HepG2 (cell line): ENCODE results near the gene IGLL1. TPM values are rescaled to one million over a fixed set of nuclear protein-coding genes. Genes with fewer than 3 reads are reported as not detected.
A peak's percentile ranks its signal among the peaks of the same experiment; 100 is the strongest.

Experiments
- ATAC-seq: fragments of 200-7000 bp; cut with Tn5 transposase; 3 replicates; pipeline ENCODE4 v1.9.1; 2020; ENCODE audit warnings: mild to moderate bottlenecking, moderate library complexity
- BruUV-seq: library from RNA; stranded (reverse); fragments of 400-500 nt; replicated peaks from 2 replicates; lab custom pipeline; 2021; lab: Mats Ljungman, UMichigan
- CTCF ChIA-PET: fragments of 300-600 bp; formaldehyde crosslinking; extraction: SDS; loops from one replicate; lab custom pipeline; 2021; ENCODE audit warnings: low total read pairs, inconsistent platforms, low intra/inter-chr PET ratio; lab: Yijun Ruan, JAX
- POLR2A ChIA-PET: fragments of 350-600 bp; sonication (Branson Sonifier 250); formaldehyde crosslinking; loops from one replicate; lab custom pipeline; 2020; ENCODE audit warnings: antibody characterized with exemption, inconsistent platforms; lab: Yijun Ruan, JAX
- DNase-seq: peaks from one replicate; pipeline ENCODE4 v3.0.0-alpha.2; 2015; ENCODE audit warnings: low spot score
- FAIRE-seq: peaks from 3 replicates; lab custom pipeline; 2011; peaks lifted over from hg19 to GRCh38; lab: Jason Lieb, UNC
- H2AFZ ChIP-seq: one replicate; pipeline ENCODE4 v1.6.1; 2011; ENCODE audit warnings: low read length, inconsistent platforms
- H3K27ac ChIP-seq: fragments of 300-600 bp; 3 replicates; pipeline ENCODE4 v1.8.0; 2011; ENCODE audit warnings: mixed run types, mild to moderate bottlenecking, mixed read lengths, low read length, inconsistent platforms; ENCODE audit not compliant: insufficient read depth; ENCODE audit errors: extremely low read length
- H3K27me3 ChIP-seq, 2 experiments: fragments of 200-600 bp in 1 of 2; 2 replicates in 1 of 2; 3 replicates in 1 of 2; pipeline versions ENCODE4 v1.6.0 to v1.8.0; 2011; ENCODE audit warnings: low read length in 2 of 2, mild to moderate bottlenecking in 2 of 2, moderate library complexity in 2 of 2, inconsistent platforms in 1 of 2; ENCODE audit not compliant: insufficient read depth in 2 of 2, control insufficient read depth in 1 of 2
- H3K36me3 ChIP-seq, 2 experiments: fragments of 200-600 bp in 1 of 2; replicated peaks in 1 of 2; 2 replicates in 1 of 2; 3 replicates in 1 of 2; pipeline versions ENCODE4 v1.5.1 to v1.8.0; 2011; ENCODE audit warnings: low read length in 2 of 2, inconsistent platforms in 1 of 2; ENCODE audit not compliant: insufficient read depth in 2 of 2, control insufficient read depth in 1 of 2
- H3K4me1 ChIP-seq: 2 replicates; pipeline ENCODE4 v1.5.1; 2012; ENCODE audit warnings: low read length, inconsistent platforms; ENCODE audit not compliant: insufficient read depth
- H3K4me2 ChIP-seq: 2 replicates; pipeline ENCODE4 v1.6.0; 2011; ENCODE audit warnings: low read depth, low read length, inconsistent platforms
- H3K4me3 ChIP-seq, 3 experiments: fragments of 200-600 bp in 1 of 3; sonication (generic), shearing (Covaris generic) in 1 of 3; replicated peaks in 1 of 3; 2 replicates each; pipeline ENCODE4 v1.5.1; 2011 to 2016; ENCODE audit warnings: low read length in 3 of 3, inconsistent platforms in 2 of 3, low read depth in 2 of 3, mild to moderate bottlenecking in 2 of 3, control low read depth in 1 of 3, mixed read lengths in 1 of 3; ENCODE audit not compliant: insufficient read depth in 1 of 3
- H3K79me2 ChIP-seq: one replicate; pipeline ENCODE4 v1.6.1; 2011; ENCODE audit warnings: low read length, inconsistent platforms; ENCODE audit not compliant: insufficient read depth
- H3K9ac ChIP-seq: 2 replicates; pipeline ENCODE4 v1.6.0; 2011; ENCODE audit warnings: mild to moderate bottlenecking, low read depth, low read length, inconsistent platforms; ENCODE audit not compliant: insufficient read depth
- H3K9me3 ChIP-seq: 2 replicates; pipeline ENCODE4 v1.5.1; 2012; ENCODE audit warnings: mild to moderate bottlenecking, low read length
- H4K20me1 ChIP-seq: 2 replicates; pipeline ENCODE4 v1.6.0; 2011; ENCODE audit warnings: inconsistent platforms, mild to moderate bottlenecking, low read length, moderate library complexity; ENCODE audit not compliant: insufficient read depth
- AGO2 ChIP-seq: fragments of 200-400 bp; formaldehyde crosslinking; optimal IDR thresholded peaks from 2 replicates; pipeline ENCODE3; 2017; ENCODE audit warnings: mild to moderate bottlenecking, low read depth, low read length, moderate library complexity
- ATF2 ChIP-seq: sonication (generic); formaldehyde crosslinking; IDR thresholded peaks from 2 replicates; pipeline ENCODE4 v1.4.0; 2020; ENCODE audit warnings: missing genetic modification reagents
- CEBPG ChIP-seq: IDR thresholded peaks from 2 replicates; pipeline ENCODE4 v1.6.1; 2016
- CREB1 ChIP-seq, 2 experiments: fragments of 450-650 bp in 1 of 2; IDR thresholded peaks; 2 replicates each; pipeline ENCODE4 v1.6.1; 2016 to 2017; ENCODE audit warnings: control low read depth in 1 of 2, mild to moderate bottlenecking in 1 of 2, missing compliant biosample characterization in 1 of 2, missing genetic modification characterization in 1 of 2
- ELF3 ChIP-seq: IDR thresholded peaks from 2 replicates; pipeline ENCODE4 v1.6.1; 2016; ENCODE audit warnings: missing genetic modification reagents, missing compliant biosample characterization
- FOXA1 ChIP-seq, 2 experiments: fragments of 450-650 bp in 1 of 2; sonication (generic) in 1 of 2; formaldehyde crosslinking in 1 of 2; IDR thresholded peaks; 2 replicates each; pipeline versions ENCODE4 v1.4.0 to v1.6.1; 2016 to 2020; ENCODE audit warnings: missing genetic modification reagents in 1 of 2
- HOXA3 ChIP-seq: sonication (generic); formaldehyde crosslinking; IDR thresholded peaks from 2 replicates; pipeline ENCODE4 v1.5.0; 2020; ENCODE audit warnings: missing genetic modification reagents
- IRX3 ChIP-seq: sonication (generic); formaldehyde crosslinking; IDR thresholded peaks from 2 replicates; pipeline ENCODE4 v1.8.1; 2023; ENCODE audit warnings: mild to moderate bottlenecking, low read depth, missing genetic modification reagents, borderline replicate concordance
- JUND ChIP-seq: sonication (generic); formaldehyde crosslinking; IDR thresholded peaks from 2 replicates; pipeline ENCODE4 v1.8.0; 2022; ENCODE audit warnings: mild to moderate bottlenecking, missing genetic modification reagents
- KDM2A ChIP-seq: sonication (generic); formaldehyde crosslinking; IDR thresholded peaks from 2 replicates; pipeline ENCODE4 v1.4.0; 2020; ENCODE audit warnings: low read depth, missing genetic modification reagents, borderline replicate concordance
- PCBP1 ChIP-seq: fragments of 200-400 bp; formaldehyde crosslinking; IDR thresholded peaks from 2 replicates; pipeline ENCODE4 v1.6.1; 2017; ENCODE audit warnings: mild to moderate bottlenecking, low read depth, low read length, borderline replicate concordance
- REPIN1 ChIP-seq: sonication (generic); formaldehyde crosslinking; IDR thresholded peaks from 2 replicates; pipeline ENCODE4 v1.8.0; 2022; ENCODE audit warnings: missing genetic modification reagents, low read depth, mild to moderate bottlenecking, borderline replicate concordance
- RORA ChIP-seq: sonication (generic); formaldehyde crosslinking; IDR thresholded peaks from 2 replicates; pipeline ENCODE4 v1.5.0; 2020; ENCODE audit warnings: mild to moderate bottlenecking, missing genetic modification reagents, moderate library complexity
- SAP130 ChIP-seq: IDR thresholded peaks from 2 replicates; pipeline ENCODE4 v1.6.1; 2016; ENCODE audit warnings: low read depth
- SP5 ChIP-seq: IDR thresholded peaks from 2 replicates; pipeline ENCODE4 v1.6.1; 2016; ENCODE audit warnings: low read depth, borderline replicate concordance
- TBX2 ChIP-seq: sonication (generic); formaldehyde crosslinking; IDR thresholded peaks from 2 replicates; pipeline ENCODE4 v1.5.0; 2020; ENCODE audit warnings: missing genetic modification reagents, mild to moderate bottlenecking, borderline replicate concordance
- WIZ ChIP-seq: sonication (generic); formaldehyde crosslinking; IDR thresholded peaks from 2 replicates; pipeline ENCODE4 v1.5.1; 2020; ENCODE audit warnings: mild to moderate bottlenecking, missing genetic modification reagents
- YY1 ChIP-seq: IDR thresholded peaks from 2 replicates; pipeline ENCODE4 v1.6.1; 2011; ENCODE audit warnings: low read length, low read depth, moderate library complexity, mild to moderate bottlenecking; ENCODE audit not compliant: insufficient read depth, insufficient replicate concordance
- ZFP36L1 ChIP-seq: sonication (generic); formaldehyde crosslinking; IDR thresholded peaks from 2 replicates; pipeline ENCODE4 v1.8.0; 2022; ENCODE audit warnings: mild to moderate bottlenecking, missing genetic modification reagents, moderate library complexity
- ZKSCAN8 ChIP-seq: IDR thresholded peaks from 2 replicates; pipeline ENCODE4 v1.6.1; 2016; ENCODE audit warnings: borderline replicate concordance, missing genetic modification reagents, missing compliant biosample characterization
- ZNF263 ChIP-seq: sonication (generic); formaldehyde crosslinking; IDR thresholded peaks from 2 replicates; pipeline ENCODE4 v1.4.0; 2020; ENCODE audit warnings: missing genetic modification reagents
- ZNF709 ChIP-seq: sonication (generic); formaldehyde crosslinking; IDR thresholded peaks from 2 replicates; pipeline ENCODE4 v1.5.0; 2020; ENCODE audit warnings: mild to moderate bottlenecking, missing genetic modification reagents
- ZNF792 ChIP-seq: IDR thresholded peaks from 2 replicates; pipeline ENCODE4 v1.6.1; 2016
- WGBS: methylation state at CpG from one replicate; pipeline ENCODE4 v1.1.6; 2017; ENCODE audit warnings: low lambda C conversion rate; 5-methylcytosine and 5-hydroxymethylcytosine counted together
- in situ Hi-C: cut with HindIII; loops from 2 replicates; pipeline ENCODE4 v1.10.0; 2017; ENCODE audit warnings: low pct_unique_long_range_greater_than_20kb; ENCODE audit not compliant: extremely low pct_ligation_motif_present
- intact Hi-C: fragments of 100-400 bp; cut with micrococcal nuclease; formaldehyde crosslinking; loops from one replicate; pipeline ENCODE4 v1.10.0; 2022; ENCODE audit not compliant: unreplicated experiment
- polyA plus RNA-seq, 8 experiments: library from polyadenylated mRNA; depleted of rRNA in 3 of 8; stranded (reverse) in 7 of 8; unstranded in 1 of 8; fragments of >200 nt; fragmentation: Illumina TruSeq in 4 of 8; extraction: Trizol in 4 of 8; gene quantifications; 2 replicates each; pipeline versions ENCODE4 v1.2.1 to v1.2.3, GENCODE V29; 2011 to 2016; ENCODE audit warnings: low read depth in 4 of 8, missing spikeins in 1 of 8, mixed read lengths in 1 of 8; ENCODE audit not compliant: insufficient read depth in 1 of 8
- total RNA-seq, 5 experiments: library from RNA; depleted of rRNA; stranded (reverse); fragments of >200 nt; fragmentation: Illumina TruSeq; extraction: Trizol; gene quantifications; 2 replicates each; pipeline ENCODE4 v1.2.3, GENCODE V29; 2016; ENCODE audit warnings: low read depth in 1 of 5

Gene IGLL1
- total and polyA plus RNA-seq, 2 of the 13 experiments (the other 11 are each of a cell fraction or from before 2014, with no cell fraction given), result not detected

GRCh38 chr22:23604939-23605712 is 25.0 kb upstream of the IGLL1 start:
- POLR2A ChIA-PET, result interaction anchor here (0.7 kb wide), 1 partner anchor 112 kb away, joined by 3 read pairs; no protein-coding TSS in a partner anchor
- TF ChIP-seq AGO2, result no peak
- TF ChIP-seq YY1, result no peak
- TF ChIP-seq TBX2 (CRISPR knock-in tag), result peak; percentile 89
- no peak for TF ChIP-seq WIZ
- peak; percentile 89 for TF ChIP-seq ATF2
- TF ChIP-seq HOXA3 (CRISPR knock-in tag), result peak; percentile 67; the same call in 1 of the 2 replicates
- no peak for TF ChIP-seq ZFP36L1 (CRISPR knock-in tag)
- TF ChIP-seq ZKSCAN8, result no peak
- peak; percentile 72 for TF ChIP-seq SP5
- TF ChIP-seq SAP130, result peak; percentile 47; the same call in 1 of the 2 replicates
- TF ChIP-seq CREB1 (IDR thresholded peaks at IDR 0.05), result peak; percentile 42; the same call in 1 of the 2 replicates
- peak; percentile 43; the same call in 1 of the 2 replicates for TF ChIP-seq CREB1 (CRISPR knock-in tag; IDR thresholded peaks at IDR 0.05)
- no peak for TF ChIP-seq IRX3
- peak; percentile 40; the same call in 1 of the 2 replicates for TF ChIP-seq ZNF792 (CRISPR knock-in tag)
- peak; percentile 23; the same call in 1 of the 2 replicates for TF ChIP-seq ZNF263 (CRISPR knock-in tag)
- no peak for TF ChIP-seq ZNF709
- peak; percentile 53; the same call in 1 of the 2 replicates for TF ChIP-seq JUND (CRISPR knock-in tag)
- TF ChIP-seq FOXA1 (IDR thresholded peaks at IDR 0.05), result no peak
- peak; percentile 56; the same call in 1 of the 2 replicates for TF ChIP-seq FOXA1 (CRISPR knock-in tag; IDR thresholded peaks at IDR 0.05)
- 0 out of 2 replicates have a peak, but pooled peaks have one; percentile 10 for TF ChIP-seq ELF3 (CRISPR knock-in tag)
- TF ChIP-seq KDM2A (CRISPR knock-in tag), result 0 out of 2 replicates have a peak, but pooled peaks have one; percentile 36
- TF ChIP-seq PCBP1, result peak; percentile 90
- TF ChIP-seq CEBPG (CRISPR knock-in tag), result no peak
- no peak for TF ChIP-seq RORA (CRISPR knock-in tag)
- peak; percentile 78 for TF ChIP-seq REPIN1 (CRISPR knock-in tag)

More at GRCh38 chr22:23604939-23605712, 25.0 kb upstream of the IGLL1 start:
- Histone ChIP-seq H3K4me2 (peak overlapping the region; percentile 55), H3K79me2 (no peaks in the 10 kb centered on the region), H3K36me3 (no peaks in the 10 kb centered on the region), H3K9me3 (no peaks in the 10 kb centered on the region), H3K4me1 (peaks cover 33% of the 10 kb centered on the region), H2AFZ (no peak overlapping the region), H3K4me3 (peak overlapping the region in 1 of 3 experiments; percentile 4; a peak in 1 of 6 replicates), H3K27ac (peak overlapping the region; percentile 61), H3K9ac (no peak overlapping the region; the same call in 1 of the 2 replicates), H3K27me3 (no peaks in the 10 kb centered on the region), H4K20me1 (no peaks in the 10 kb centered on the region)
- CTCF ChIA-PET, result no interaction called here
- intact Hi-C loops (no loop called here), in situ Hi-C loops (loop anchor here (25.0 kb wide), 1 partner anchor 232 kb away; the partner anchor contains the start of gene DERL3)
- peak; percentile 85 for DNase-seq
- 19% methylated on average over 4 of the region's 8 CpGs for WGBS
- BruUV-seq, result no TSS peak
- FAIRE-seq, result peak; percentile 99
- ATAC-seq, result peak; percentile 92
